ENCODE data around the gene MREG.

MREG gene

GRCh38 chr2:216029416-216030129, 16.2 kb upstream of the MREG start:
- Histone ChIP-seq H3K4me3 (ENCODE audit: low read depth, low read length) (no peak overlapping the region), H3K9me3 (ENCODE audit: severe bottlenecking) (no peaks in the 10 kb centered on the region), H3K27ac (no peak overlapping the region), H3K27me3 (ENCODE audit: insufficient read depth, low read depth, severe bottlenecking) (no peaks in the 10 kb centered on the region), H3K36me3 (peaks cover 8% of the 10 kb centered on the region)
- no peak for TF ChIP-seq CTCF (IDR thresholded peaks at IDR 0.05; ENCODE audit: low read depth, low read length)
- no peak for DNase-seq

- DNase-seq = no peak
- Histone ChIP-seq H3K4me3 (ENCODE audit: low read depth, low read length) (no peak overlapping the region), H3K27ac (no peak overlapping the region), H3K36me3 (peaks cover 8% of the 10 kb centered on the region), H3K9me3 (ENCODE audit: severe bottlenecking) (no peaks in the 10 kb centered on the region), H3K27me3 (ENCODE audit: insufficient read depth, low read depth, severe bottlenecking) (no peaks in the 10 kb centered on the region)
- no peak for TF ChIP-seq CTCF (IDR thresholded peaks at IDR 0.05; ENCODE audit: low read depth, low read length)
Measured at GRCh38 chr2:216024779-216025336, 11.5 kb upstream of the MREG start.

- TF ChIP-seq CTCF (IDR thresholded peaks at IDR 0.05; ENCODE audit: low read depth, low read length) = peak; percentile 49
- Histone ChIP-seq H3K27ac (no peak overlapping the region), H3K27me3 (ENCODE audit: insufficient read depth, low read depth, severe bottlenecking) (no peaks in the 10 kb centered on the region), H3K36me3 (no peaks in the 10 kb centered on the region), H3K9me3 (ENCODE audit: severe bottlenecking) (no peaks in the 10 kb centered on the region), H3K4me3 (ENCODE audit: low read depth, low read length) (no peak overlapping the region)
- DNase-seq = peak; percentile 81
Measured at GRCh38 chr2:216023055-216023648, 9.8 kb upstream of the MREG start.

- Histone ChIP-seq H3K36me3 (no peaks in the 10 kb centered on the region), H3K27ac (no peak overlapping the region), H3K4me3 (ENCODE audit: low read depth, low read length) (no peak overlapping the region), H3K9me3 (ENCODE audit: severe bottlenecking) (no peaks in the 10 kb centered on the region), H3K27me3 (ENCODE audit: insufficient read depth, low read depth, severe bottlenecking) (no peaks in the 10 kb centered on the region)
- no peak for DNase-seq
- TF ChIP-seq CTCF (IDR thresholded peaks at IDR 0.05; ENCODE audit: low read depth, low read length) = no peak
Measured at GRCh38 chr2:216021768-216022565, 8.6 kb upstream of the MREG start.

- H3K4me3 ChIP-seq (ENCODE audit: low read depth, low read length) = no peak overlapping the region
- H3K27ac ChIP-seq = no peak overlapping the region
- no peaks in the 10 kb centered on the region for H3K9me3 ChIP-seq (ENCODE audit: severe bottlenecking)
- no peaks in the 10 kb centered on the region for H3K27me3 ChIP-seq (ENCODE audit: insufficient read depth, low read depth, severe bottlenecking)
- TF ChIP-seq CTCF (IDR thresholded peaks at IDR 0.05; ENCODE audit: low read depth, low read length) = no peak
- no peaks in the 10 kb centered on the region for H3K36me3 ChIP-seq
- DNase-seq = no peak
Measured at GRCh38 chr2:216018709-216019108, 5.4 kb upstream of the MREG start.
